NB4 (cell line): Measurements from ENCODE around the gene KRTAP4-6.

Experiments used
- DNase-seq: peaks from one replicate; pipeline ENCODE4 v3.0.0; 2010; ENCODE audit warnings: low read depth
- H3K4me3 ChIP-seq: one replicate; pipeline ENCODE4 v1.5.1; 2011; ENCODE audit warnings: mild to moderate bottlenecking, low read depth, low read length, moderate library complexity
- CTCF ChIP-seq: IDR thresholded peaks from one replicate; pipeline ENCODE4 v1.5.1; 2012; ENCODE audit warnings: low read depth, low read length
- MAX ChIP-seq: IDR thresholded peaks from 2 replicates; pipeline ENCODE4 v1.6.1; 2011; ENCODE audit warnings: low read depth, low read length
- MYC ChIP-seq: IDR thresholded peaks from 2 replicates; pipeline ENCODE4 v1.6.1; 2011; ENCODE audit warnings: low read depth, low read length
- POLR2A ChIP-seq: IDR thresholded peaks from 2 replicates; pipeline ENCODE4 v1.6.1; 2011; ENCODE audit warnings: mild to moderate bottlenecking; ENCODE audit not compliant: insufficient read length; ENCODE audit errors: extremely low read depth

KRTAP4-6 gene

GRCh38 chr17:41177727-41178271 is 37.5 kb upstream of the KRTAP4-6 start, which contains the start of gene KRTAP4-2:
Gene KRTAP4-2, minus strand, starts transcription at chr17:41178221. Its CDS starts 57 bp downstream, at chr17:41178164.
- no peak within 1 kb of the TSS for H3K4me3 ChIP-seq
- TF ChIP-seq POLR2A (no peak), MAX (no peak), CTCF (no peak), MYC (no peak)
- DNase-seq: no peak

DNA sequence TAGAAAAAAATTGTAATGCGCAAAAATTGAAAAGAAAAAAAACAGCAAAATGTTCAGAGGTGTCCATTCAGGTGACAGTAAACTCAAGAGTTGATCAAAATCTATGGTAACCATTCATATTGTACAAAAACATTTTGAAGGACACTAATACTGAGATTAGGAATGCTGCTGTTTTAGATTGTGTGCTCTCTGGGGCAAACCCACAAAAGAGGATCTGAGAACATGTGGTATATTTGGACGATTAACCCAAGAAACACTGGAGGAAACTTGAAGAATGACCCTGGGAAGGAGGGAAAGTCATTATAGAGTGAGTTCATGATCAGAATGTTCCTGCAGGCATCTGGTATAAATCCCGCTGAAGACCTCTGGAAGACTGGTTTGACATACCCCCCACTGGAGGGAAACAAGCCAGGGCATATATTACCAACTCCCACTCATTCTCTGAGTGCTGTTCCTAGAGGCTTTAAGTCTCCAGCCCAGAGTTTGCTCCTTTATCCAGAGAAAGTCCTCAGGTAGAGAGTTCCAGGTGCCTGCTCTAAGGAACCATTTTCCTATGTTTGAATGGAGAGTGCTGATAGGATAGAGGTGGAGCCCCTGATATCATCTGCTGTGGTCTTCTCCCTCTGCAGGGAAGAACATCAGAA is 36.5 kb upstream of the KRTAP4-6 start:
- H3K4me3 ChIP-seq: no peak overlapping the region
- no peak for TF ChIP-seq CTCF
- no peak for TF ChIP-seq POLR2A
- TF ChIP-seq MYC: no peak
- no peak for TF ChIP-seq MAX
- DNase-seq: no peak

GRCh38 chr17:41171886-41172285 is 31.5 kb upstream of the KRTAP4-6 start:
- no peak overlapping the region for H3K4me3 ChIP-seq
- TF ChIP-seq MAX (no peak), POLR2A (no peak), MYC (no peak), CTCF (no peak)

DNA sequence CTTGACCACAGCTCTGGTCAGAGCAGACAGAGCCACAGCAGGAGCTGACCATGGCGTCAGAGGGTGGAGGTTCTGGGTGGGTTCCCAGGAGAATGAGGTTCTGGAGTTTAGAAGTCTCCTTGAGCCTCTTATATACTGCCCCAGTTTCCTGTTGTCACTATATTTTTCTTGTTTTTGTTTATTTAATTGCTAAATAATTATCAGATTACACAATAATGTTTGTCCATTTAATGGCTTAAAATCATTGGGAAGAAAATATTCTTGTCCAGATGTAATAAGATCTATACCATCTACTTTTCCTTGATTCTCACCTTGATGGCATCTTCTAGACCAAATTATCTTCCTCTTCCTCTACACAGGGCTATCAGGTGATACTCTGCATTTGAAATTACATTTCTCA is 27.8 kb upstream of the KRTAP4-6 start, which contains the start of gene KRTAP4-3:
Gene KRTAP4-3, minus strand, starts transcription at position 101 of the 400 bp plus-strand sequence. Its CDS starts 49 bp downstream, at position 52.
- TF ChIP-seq POLR2A (no peak), CTCF (no peak), MAX (no peak), MYC (no peak)
- no peak for DNase-seq
- H3K4me3 ChIP-seq: no peak within 1 kb of the TSS

More at GRCh38 chr17:41171886-41172285, 31.5 kb upstream of the KRTAP4-6 start:
- no peak for DNase-seq

GRCh38 chr17:41167561-41167960 is 27.2 kb upstream of the KRTAP4-6 start:
- H3K4me3 ChIP-seq: no peak overlapping the region
- TF ChIP-seq MAX (no peak), CTCF (no peak), MYC (no peak), POLR2A (no peak)
- DNase-seq: no peak
